ENCODE measurements around the gene NLK.

NLK gene

GRCh38 chr17:28053725-28054124, 11.2 kb downstream of the NLK start:
- no peak for DNase-seq (ENCODE audit: low read depth)
- TF ChIP-seq CTCF (IDR thresholded peaks at IDR 0.05; ENCODE audit: low read depth, low read length, missing control alignments) = no peak
- no peak overlapping the region for H3K4me3 ChIP-seq (ENCODE audit: low read depth, low read length)

GRCh38 chr17:28055546-28056275, 13.2 kb downstream of the NLK start:
- H3K4me3 ChIP-seq (ENCODE audit: low read depth, low read length) = peak overlapping the region; percentile 19; the same call in 1 of the 2 replicates
- TF ChIP-seq CTCF (IDR thresholded peaks at IDR 0.05; ENCODE audit: low read depth, low read length, missing control alignments) = no peak
- no peak for DNase-seq (ENCODE audit: low read depth)

- TF ChIP-seq CTCF (IDR thresholded peaks at IDR 0.05; ENCODE audit: low read depth, low read length, missing control alignments) = no peak
- DNase-seq (ENCODE audit: low read depth) = no peak
- H3K4me3 ChIP-seq (ENCODE audit: low read depth, low read length) = peak overlapping the region; percentile 19; the same call in 1 of the 2 replicates
Observed at GRCh38 chr17:28056276-28056620, 13.8 kb downstream of the NLK start.

GRCh38 chr17:28057731-28058246, 15.3 kb downstream of the NLK start:
- no peak for TF ChIP-seq CTCF (IDR thresholded peaks at IDR 0.05; ENCODE audit: low read depth, low read length, missing control alignments)
- DNase-seq (ENCODE audit: low read depth) = peak; percentile 90
- no peak overlapping the region for H3K4me3 ChIP-seq (ENCODE audit: low read depth, low read length)

GRCh38 chr17:28059675-28060074, 17.2 kb downstream of the NLK start:
- H3K4me3 ChIP-seq (ENCODE audit: low read depth, low read length) = no peak overlapping the region
- no peak for DNase-seq (ENCODE audit: low read depth)
- TF ChIP-seq CTCF (IDR thresholded peaks at IDR 0.05; ENCODE audit: low read depth, low read length, missing control alignments) = no peak

- DNase-seq (ENCODE audit: low read depth) = no peak
- no peak for TF ChIP-seq CTCF (IDR thresholded peaks at IDR 0.05; ENCODE audit: low read depth, low read length, missing control alignments)
- no peak overlapping the region for H3K4me3 ChIP-seq (ENCODE audit: low read depth, low read length)
Observed at GRCh38 chr17:28065706-28066105, 23.2 kb downstream of the NLK start.

GRCh38 chr17:28069061-28069460, 26.6 kb downstream of the NLK start:
- no peak for TF ChIP-seq CTCF (IDR thresholded peaks at IDR 0.05; ENCODE audit: low read depth, low read length, missing control alignments)
- no peak overlapping the region for H3K4me3 ChIP-seq (ENCODE audit: low read depth, low read length)

More at GRCh38 chr17:28069061-28069460, 26.6 kb downstream of the NLK start:
- no peak for DNase-seq (ENCODE audit: low read depth)

Data from GM12864 (cell line).